ENCODE measurements around the gene MBNL1.
"Not testable (repeated sequence)": the region's sequence is repeated elsewhere in the genome, so short reads cannot be mapped to it uniquely, and the experiment has no call there.

Gene MBNL1

DNA sequence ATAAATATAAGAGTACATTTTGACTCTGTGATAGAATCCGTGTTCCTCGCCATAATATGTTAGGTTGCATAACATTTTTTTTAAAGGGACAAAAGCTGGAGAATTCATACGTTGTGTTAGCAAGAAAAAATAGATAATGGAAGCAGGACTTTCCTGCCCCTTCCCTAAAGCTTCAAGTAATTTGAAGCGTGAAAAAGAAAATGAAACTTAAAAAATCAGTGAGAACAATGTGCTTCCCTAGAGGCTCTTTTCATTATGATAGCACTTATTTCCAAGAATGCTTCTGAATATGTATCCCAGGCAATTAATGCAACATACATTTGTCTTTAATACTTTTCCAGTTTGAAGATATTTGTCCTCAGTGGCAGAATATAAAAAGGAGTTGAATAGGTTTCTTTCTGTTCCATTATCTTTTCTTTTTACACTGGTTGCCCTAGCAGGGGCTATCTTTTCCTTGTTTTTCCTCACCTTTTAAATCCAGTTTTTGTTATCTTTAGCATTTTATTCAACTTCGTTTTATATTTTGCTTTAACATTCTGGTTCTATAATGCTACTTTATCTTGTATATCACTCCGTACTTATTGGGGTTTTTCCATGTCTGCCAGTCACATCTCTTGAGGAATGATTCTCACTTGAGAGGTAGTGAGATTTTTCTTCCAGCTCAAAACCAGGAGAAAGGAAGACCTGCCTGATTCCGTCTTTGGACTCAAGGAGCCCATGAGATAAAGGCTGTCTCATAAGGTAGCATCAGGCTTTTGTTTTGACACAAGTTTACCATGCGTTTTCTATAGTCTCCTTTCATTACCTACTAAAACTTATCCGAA is 113.8 kb downstream of the MBNL1 start:
- DNase-seq = peak in 1 of 2 donors; percentile 45

DNA sequence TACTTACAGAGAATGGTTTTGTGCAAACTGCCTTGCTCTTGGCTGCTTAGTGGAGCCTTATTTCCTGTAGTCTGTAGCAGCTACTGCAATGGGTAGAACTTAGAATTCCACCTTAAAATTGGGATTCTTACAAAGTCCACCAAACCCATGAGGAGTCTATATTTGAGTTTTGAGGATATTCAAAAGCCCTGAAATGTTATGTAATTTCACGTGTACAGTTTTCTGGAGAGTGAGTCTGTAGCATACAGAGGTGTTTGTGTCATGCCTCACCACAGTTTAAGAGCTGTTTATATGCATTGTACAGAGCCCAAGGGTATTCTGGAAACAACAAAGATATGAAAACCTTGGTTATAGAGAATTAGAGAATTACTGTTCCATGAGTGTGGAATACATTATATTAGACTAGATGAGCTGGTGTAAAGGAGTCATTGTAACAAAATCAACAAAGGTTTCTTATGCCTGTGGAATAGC is 114.4 kb downstream of the MBNL1 start:
- no peak for DNase-seq

DNA sequence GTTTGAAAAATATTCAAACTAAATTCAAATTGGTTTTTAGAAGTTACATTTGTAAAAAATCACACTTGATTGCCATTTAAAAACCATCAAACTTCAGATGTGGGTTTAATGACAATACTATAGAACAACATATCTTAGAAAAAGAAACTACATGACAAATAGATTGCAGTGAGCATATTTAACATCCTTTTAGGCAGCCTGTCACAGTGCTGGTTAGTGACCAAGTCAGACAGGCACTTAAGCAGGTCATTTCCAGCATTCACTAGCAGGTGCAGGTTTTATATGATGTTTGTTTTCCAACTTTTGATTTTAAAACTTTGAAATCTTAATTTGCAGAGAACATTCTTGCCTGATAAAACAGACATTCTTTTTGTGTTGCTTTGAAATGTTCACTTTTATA is 115.7 kb downstream of the MBNL1 start:
- peak in 1 of 2 donors; percentile 38 for DNase-seq

DNA sequence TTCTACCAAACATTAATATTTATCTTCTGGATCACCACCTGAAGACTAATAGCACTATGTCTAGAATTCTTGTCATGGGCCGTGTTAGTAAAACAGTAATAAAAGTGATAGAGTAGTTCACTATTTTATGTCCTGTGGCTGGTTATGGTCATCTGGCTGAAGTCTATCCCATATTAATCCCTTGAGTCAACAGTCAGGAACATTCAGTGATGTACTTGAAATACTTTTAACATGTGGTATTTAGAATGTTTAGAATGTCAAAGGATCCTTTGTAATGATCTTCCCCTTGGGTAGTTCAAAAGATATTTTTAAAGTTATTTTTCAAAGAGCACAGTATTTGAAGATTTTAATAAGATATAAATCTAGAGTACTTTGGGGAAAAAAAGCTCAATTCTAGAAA is 117.0 kb downstream of the MBNL1 start:
- no peak for DNase-seq

DNA sequence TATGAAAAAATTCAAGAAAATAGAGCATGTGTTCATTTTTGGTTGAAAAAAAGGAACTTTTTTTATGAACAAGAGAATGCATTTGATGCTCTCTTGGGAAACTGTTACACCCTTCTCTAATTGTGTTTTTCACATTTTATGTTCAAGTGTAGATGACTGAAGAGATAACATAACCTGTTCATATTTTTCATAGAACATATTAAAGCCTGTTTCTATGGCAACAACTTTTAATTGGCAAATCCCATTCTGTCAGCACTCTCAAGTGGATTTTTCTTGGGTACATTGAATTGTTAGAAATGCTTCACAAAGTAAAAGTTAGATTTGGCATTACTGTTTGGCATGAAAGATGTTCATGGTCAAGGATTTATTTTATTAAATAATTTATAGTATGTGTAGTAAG is 117.5 kb downstream of the MBNL1 start:
- peak in 1 of 2 donors; percentile 28 for DNase-seq

DNA sequence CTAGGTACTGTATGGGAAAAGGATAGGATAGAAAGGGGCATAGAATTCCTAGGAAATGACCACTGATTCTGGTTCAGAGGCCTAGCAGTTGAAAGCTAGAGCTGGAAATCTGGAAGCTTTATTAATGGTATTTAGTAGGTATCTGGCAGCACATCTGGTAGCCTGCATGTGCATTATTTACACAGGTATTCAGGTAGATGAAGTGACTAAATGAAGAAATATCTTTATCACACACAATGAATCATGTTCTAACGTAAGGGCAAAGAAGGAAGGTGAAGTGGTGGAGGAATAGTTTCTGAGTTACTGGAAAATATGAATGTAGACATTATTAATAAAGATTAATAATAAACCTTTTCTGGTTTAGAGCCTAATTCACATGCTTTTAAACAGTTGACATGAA is 119.9 kb downstream of the MBNL1 start:
- DNase-seq = no peak

DNA sequence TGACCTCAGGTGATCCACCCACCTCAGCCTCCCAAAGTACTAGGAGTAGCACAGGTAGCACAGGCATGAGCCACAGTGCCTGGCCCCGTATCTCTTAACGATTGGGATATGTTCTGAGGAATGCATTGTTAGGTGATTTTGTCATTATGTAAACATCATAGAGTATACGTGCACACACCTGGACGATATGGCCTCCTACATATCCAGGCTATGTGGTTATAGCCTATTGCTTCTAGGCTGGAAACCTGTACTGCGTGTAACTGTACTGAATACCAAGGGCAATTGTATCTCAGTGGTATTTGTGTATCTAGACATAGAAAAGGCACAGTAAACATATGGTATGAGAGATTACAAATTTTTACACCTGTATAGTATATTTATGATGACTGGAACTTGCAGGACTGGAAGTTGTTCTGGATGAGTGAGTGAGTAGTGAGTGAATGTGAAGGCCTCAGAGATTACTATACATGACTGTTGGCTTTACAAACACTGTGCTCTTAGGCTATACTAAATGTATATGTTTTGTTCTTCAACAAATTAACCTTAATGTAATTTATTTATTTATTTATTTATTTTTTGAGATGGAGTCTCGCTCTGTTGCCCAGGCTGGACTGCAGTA is 120.7 kb downstream of the MBNL1 start:
- DNase-seq = no peak

DNA sequence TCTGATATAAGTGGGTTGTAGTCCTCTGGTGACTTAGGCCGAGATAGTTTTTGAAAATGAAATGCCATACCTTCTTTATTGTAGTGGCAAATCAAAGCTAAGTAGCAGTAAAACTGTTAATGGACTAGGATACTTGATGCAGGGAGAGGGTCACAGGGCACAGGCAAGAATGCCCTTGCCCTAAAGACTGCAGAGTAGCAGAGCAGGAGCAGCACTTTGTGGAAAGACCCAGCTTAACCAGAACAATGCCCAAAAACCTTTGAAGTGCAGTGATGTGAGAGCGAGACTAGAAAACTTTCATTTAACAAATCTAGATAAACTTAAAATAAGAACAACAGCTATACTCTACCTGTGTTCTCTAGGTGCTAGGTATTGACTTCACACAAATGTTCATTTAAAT is 121.9 kb downstream of the MBNL1 start:
- DNase-seq = no peak

DNA sequence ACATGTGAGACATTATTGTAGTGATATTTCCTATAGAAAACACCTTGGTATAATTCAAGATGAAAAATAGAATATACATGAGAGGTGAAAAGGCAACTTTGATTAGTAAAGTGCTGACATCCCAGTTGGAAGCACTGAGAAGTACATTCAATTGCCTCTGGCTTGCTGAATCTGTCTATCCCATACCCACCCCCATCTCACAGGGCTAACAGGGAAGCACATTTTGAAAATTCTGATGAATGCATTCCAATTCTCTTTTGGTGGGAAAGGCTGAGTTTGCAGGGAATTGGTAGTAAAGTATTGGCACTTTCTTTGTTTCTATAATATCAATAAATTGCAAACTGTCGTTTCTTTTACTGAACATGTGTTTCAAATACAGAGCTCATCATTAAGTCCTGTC is 122.9 kb downstream of the MBNL1 start:
- DNase-seq = no peak

DNA sequence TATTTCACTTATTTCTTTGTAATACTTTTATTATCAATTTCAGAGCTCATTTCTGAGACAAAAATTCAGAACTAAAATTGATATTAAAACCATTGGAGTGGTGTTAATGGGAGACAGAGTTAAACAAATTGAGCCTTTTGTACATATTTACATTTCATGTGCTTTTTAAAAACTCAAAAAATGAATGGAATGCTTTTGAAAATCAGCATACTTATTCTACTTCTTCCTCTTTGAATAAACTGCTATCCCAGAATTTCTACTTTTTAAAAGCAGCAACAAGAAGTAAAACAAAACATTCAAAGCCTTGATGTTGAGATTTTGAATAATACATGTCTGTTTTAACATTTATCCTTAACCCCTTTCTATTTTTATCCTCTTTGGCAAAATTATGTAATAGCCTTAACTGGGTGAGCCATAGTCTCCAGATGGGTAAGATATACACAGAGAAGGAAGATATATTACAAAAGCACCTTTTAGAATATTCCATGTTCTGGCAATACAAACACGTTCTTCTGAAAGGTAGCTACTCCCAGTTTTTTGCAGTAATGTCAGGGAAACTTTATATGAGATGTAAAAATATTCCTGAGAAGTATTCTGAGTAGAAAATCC is 123.6 kb downstream of the MBNL1 start:
- no peak for DNase-seq

DNA sequence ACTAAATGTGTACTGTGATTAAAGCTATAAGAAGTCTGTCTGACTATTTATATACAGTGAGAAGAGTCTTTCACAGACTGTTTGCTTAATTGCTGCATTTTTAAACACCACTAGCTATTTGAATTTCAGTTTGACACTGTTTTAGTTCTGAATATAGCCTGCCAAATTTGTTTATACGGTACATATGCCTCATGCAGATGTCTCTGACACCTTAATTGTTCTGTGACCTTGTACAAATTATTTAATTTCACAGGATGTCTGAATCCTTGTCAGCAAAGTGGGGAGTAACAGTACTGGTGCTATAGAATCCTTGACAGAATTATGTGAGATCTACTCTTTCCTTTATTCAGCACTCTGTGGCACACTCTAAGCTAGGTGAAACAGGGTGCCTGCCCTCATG is 125.5 kb downstream of the MBNL1 start:
- DNase-seq = no peak

DNA sequence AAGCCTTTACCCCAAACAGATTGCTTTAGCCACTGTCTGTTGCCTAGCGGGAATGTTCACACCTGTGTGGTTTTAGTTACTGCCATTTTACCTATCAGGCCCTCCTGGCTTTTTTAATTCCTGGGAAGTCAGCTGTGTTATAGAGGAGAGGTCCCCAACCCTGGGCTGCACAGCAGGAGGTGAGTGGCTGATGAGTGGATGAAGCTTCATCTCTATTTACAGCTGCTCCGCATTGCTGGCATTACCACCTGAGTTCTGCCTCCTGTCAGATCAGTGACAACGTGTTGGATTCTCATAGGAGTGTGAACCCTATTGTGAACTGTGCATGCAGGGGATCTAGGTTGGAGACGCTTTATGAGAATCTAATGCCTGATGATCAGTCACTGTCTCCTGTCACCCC is 127.0 kb downstream of the MBNL1 start:
- no peak for DNase-seq

DNA sequence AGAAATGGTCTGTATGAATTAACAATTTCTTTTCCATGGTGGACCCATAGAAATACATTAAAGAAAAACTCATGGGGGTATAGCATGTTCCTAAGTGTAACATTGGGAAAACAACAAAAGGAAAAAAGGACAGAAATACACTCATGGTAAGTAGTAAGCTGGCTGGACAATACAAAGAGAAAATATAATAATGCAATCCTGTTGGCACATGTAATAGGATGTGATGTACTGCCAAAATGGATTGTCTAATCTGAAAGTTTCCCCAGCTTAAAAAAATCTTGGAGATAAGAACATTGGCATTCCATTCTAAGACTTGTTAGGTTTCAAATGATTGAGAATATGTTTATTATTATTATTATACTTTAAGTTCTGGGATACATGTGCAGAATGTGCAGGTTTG is 128.1 kb downstream of the MBNL1 start:
- no peak for DNase-seq

DNA sequence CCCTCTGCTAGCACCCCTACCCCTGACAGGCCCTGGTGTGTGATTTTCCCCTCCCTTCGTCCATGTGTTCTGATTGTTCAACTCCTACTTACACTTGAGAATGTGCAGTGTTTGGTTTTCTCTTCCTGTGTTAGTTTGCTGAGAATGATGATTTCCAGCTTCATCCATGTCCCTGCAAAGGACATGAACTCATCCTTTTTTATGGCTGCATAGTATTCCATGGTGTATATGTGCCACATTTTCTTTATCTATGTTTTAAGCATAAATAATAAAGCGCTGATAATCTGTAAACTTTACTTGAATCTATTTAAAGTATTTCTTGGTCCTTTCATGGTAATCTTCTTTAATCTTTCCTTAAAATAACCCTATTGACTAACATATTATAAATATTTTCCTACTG is 128.6 kb downstream of the MBNL1 start:
- DNase-seq = not testable (repeated sequence)

DNA sequence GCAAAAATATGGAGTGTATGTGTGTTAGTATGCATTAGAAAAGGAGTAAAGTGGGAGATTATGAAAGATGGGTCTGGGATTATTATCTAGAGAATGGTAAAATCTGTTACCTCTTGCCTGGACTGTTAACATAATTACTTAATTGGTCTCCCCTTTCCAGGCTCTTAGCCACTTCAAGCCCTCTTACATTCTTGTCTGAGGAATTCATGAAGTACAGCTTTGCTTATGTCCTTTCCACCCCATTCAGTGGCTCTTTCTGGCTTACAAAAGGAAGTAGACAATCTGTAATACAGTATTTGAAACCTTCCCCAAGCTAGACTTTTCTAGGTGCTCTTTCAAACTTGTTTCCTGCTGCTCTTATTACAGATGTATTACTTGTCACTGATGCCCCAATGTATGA is 129.8 kb downstream of the MBNL1 start:
- DNase-seq = no peak

DNA sequence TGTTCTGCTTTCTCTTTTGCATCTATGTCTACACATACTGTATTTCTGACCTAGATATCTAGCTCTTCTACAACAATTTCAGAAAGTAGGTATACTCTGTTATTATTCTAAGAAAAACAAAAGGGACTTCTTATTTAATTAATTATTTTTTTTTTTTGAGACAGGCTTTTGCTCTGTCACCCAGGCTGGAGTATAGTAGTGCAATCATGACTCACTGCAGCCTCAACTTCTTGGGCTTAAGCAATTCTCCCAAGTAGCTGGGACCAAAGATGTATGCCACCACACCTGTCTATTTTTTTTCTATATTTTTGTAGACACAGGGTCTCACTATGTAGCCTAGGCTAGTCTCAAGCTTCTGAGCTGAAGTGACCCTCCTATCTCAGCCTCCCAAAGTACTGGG is 130.6 kb downstream of the MBNL1 start:
- no peak for DNase-seq

DNA sequence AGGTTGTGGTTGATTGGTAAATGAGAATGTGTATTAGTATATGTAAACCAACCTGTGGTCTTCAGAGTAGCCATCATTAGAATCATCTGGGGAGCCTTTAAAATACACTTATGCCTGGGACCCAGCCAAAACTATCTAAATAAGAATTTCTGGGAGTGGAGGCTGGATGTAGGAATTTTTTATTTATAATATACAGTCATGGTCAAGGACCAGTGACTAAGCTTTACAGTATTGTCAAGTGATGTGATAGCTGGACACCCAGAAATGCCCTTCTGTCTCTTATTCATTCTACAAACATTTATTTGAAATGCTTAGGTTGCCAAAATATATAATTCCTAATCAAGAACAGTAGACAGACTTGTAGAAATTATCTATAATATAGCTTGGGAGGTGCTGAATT is 132.2 kb downstream of the MBNL1 start:
- no peak for DNase-seq

DNA sequence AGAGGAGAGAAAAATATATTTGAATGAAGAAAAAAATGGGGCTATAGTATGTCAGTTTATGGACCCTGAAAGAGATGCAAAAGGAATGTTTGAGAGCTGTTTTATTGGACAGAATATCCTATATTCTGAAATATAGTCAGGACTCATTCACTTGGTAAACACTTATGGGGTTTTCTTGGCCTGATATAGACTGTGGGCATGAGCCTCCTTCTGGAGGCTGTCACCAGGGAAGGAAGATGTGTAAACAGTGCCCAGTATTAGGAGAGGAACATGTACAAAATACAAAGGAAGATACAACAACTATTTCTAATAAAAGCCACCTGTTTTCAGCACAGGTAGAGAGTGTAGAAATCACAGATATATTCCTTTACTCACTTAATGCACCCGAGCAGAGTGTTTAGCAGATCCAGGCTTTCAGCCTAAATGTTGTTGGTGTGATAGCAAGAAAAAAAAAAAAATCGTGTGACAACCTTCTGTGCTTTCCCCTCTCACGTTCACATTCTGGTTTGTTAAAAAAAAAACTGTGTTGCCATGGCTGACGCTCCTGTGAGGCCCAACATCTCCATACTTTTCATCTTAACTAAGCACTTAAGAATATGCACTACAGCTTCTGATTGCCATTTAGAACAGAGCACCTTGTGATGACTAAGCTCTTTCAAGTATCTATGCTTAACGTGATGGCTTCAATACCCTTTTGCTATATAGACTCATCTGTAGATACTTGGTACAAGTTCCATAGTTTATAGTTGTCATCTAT is 134.1 kb downstream of the MBNL1 start:
- DNase-seq = peak in 1 of 2 donors; percentile 38

DNA sequence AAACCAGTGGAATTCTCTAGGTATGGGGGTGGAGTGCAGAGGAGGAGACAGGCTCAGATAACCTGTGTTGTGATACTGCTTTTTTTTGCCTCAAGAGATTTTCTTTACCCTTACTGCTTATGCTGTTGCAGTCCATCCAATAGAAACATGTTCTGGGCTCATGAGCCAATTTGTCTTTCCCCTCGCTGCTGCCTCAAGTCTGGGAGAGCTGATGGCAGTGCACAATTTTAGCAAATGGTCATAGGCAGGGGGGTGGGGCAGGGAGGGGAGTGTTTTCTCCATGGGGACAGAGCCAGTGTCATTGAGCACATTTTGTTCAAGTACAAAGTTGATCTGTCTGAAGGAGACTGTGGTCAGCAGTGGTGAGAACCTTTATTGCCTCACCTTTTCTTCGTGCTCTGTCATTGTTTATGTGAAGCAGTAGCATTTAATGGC is 134.9 kb downstream of the MBNL1 start:
- DNase-seq = no peak

DNA sequence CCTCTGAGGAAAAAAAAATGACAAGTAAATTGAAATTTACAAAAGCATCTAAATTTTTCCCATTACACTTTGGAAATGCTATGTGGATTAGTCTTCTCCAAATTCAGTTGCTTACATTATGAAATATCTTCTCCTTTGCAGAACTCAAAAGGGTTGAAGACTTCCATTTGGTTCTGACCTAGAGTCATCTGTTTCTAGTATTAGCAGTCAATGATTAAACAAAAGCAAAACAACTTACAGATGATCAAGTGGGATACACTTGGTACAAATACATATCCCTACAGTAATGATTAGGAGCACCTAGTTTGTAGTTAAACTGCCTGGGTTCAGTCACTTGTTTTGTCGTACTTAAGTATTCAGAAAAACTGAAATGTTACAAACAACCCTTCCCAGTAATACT is 136.2 kb downstream of the MBNL1 start:
- no peak for DNase-seq

DNA sequence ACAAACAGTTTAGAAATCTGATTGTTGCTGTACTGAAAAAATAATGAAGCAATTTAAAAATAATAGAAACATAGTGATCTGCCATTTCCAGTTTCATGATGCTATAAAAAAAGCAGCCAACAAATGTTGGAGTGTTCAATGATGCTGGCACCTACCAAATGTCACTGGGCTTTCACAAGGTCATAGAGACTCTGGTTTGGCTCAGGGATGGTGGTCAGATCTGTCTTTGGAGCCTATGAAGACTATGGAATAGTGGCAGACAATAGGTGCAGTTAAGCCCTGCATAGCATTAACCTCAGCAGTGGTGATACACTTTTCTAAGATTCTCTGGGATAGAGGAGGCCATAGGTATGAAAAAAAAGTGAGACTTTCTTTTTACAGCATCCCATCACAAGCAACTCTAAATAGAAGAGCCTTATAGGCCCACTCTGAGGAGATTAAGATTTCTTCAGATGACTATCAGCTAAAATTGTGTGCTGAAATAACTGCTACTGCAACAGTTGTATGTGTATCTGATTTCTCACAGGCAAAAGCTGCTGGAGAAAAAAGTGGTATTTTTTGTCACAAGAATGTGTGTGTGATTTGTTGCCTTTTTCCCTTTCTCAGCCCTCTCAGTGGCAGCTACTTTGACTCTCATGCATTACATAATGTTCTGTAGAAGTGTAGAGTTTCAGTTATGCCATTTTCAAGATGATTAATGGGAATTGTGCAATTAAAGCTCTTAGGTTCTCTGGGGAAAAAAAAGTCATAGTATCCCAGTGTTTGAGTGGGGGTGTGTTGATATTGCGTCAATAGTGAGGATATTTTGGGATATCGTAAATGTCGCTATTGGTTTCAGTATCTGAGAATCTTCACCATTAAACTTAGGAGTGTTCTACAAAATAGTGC is 137.4 kb downstream of the MBNL1 start:
- no peak for DNase-seq

DNA sequence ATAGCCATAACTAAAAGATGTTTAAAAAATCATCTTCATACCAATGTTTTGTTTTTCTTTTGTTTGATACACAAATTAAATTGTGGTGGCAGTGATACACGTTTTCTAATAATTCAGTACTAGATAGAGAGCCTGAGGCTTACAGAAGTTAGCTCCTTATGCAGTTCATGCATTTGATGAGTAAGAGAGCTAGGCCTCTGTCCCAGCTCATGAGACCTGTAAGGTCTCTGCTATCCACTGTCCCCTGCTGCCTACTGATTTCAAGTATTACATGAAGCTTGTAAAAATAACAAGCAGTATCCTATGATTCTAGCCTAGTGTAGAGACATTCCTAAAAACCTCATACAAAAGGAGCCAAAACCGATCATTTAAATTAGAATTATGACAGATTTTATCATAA is 144.5 kb downstream of the MBNL1 start:
- no peak for DNase-seq
